HCT116 (cell line): ENCODE measurements around the gene KANSL1. TPM values are rescaled to one million over a fixed set of nuclear protein-coding genes. Genes with fewer than 3 reads are reported as not detected.
A peak's percentile ranks its signal among the peaks of the same experiment; 100 is the strongest.

Experiments
- ATAC-seq: fragments of 200-7000 bp; cut with Tn5 transposase; 2 replicates; pipeline ENCODE4 v1.9.1; 2020; ENCODE audit warnings: mild to moderate bottlenecking, moderate library complexity
- BruUV-seq: library from RNA; stranded (reverse); fragments of 400-500 nt; replicated peaks from 2 replicates; lab custom pipeline; 2021; lab: Mats Ljungman, UMichigan
- CTCF ChIA-PET: fragments of 300-600 bp; sonication (Branson Sonifier 250); formaldehyde crosslinking; loops from one replicate; lab custom pipeline; 2021; ENCODE audit warnings: antibody characterized with exemption; lab: Charles Lee
- POLR2A ChIA-PET: fragments of 300-600, 350-600 bp; sonication (Branson Sonifier 250); formaldehyde crosslinking; loops from one replicate; lab custom pipeline; 2021; ENCODE audit warnings: antibody characterized with exemption; lab: Charles Lee
- RAD21 ChIA-PET, 2 experiments: fragments of 300-600 bp; sonication (Branson Sonifier 250); formaldehyde crosslinking; loops; one replicate each; lab custom pipeline; 2023; ENCODE audit warnings: low total read pairs in 2 of 2; ENCODE audit not compliant: uncharacterized antibody in 2 of 2, unreplicated experiment in 2 of 2, low non-redundant PET in 1 of 2; lab: Charles Lee
- DNase-seq: peaks from one replicate; pipeline ENCODE4 v3.0.0-alpha.2; 2010; ENCODE audit warnings: low read depth, low spot score
- H2AFZ ChIP-seq: fragments of 200-600 bp; shearing (Covaris generic), sonication (generic); 2 replicates; pipeline ENCODE4 v1.6.1; 2017; ENCODE audit warnings: low read depth, mixed run types, mixed read lengths, antibody characterized with exemption, low read length; ENCODE audit not compliant: poor library complexity, severe bottlenecking
- H3K27ac ChIP-seq: 2 replicates; pipeline ENCODE4 v1.5.1; 2012; ENCODE audit warnings: low read depth, low read length
- H3K27me3 ChIP-seq: fragments of 200-600 bp; sonication (generic); 2 replicates; pipeline ENCODE4 v1.6.1; 2016; ENCODE audit warnings: mixed run types, low read length, mixed read lengths; ENCODE audit not compliant: insufficient read depth
- H3K36me3 ChIP-seq, 2 experiments: fragments of 200-500 bp in 1 of 2; fragments of 200-600 bp in 1 of 2; sonication (Bioruptor generic) in 1 of 2; sonication (generic) in 1 of 2; 2 replicates each; pipeline versions ENCODE4 v1.5.1 to v1.6.1; 2014 to 2016; ENCODE audit warnings: low read length in 2 of 2, inconsistent platforms in 1 of 2, mixed read lengths in 1 of 2, mixed run types in 1 of 2; ENCODE audit not compliant: insufficient read depth in 2 of 2, control insufficient read depth in 1 of 2
- H3K4me1 ChIP-seq, 2 experiments: fragments of 200-600 bp in 1 of 2; sonication (generic) in 1 of 2; 2 replicates each; pipeline versions ENCODE4 v1.5.1 to v1.6.1; 2012 to 2017; ENCODE audit warnings: low read length in 2 of 2, inconsistent platforms in 1 of 2, mild to moderate bottlenecking in 1 of 2, mixed read lengths in 1 of 2, mixed run types in 1 of 2, moderate library complexity in 1 of 2; ENCODE audit not compliant: insufficient read depth in 2 of 2, control insufficient read depth in 1 of 2
- H3K4me2 ChIP-seq: fragments of 200-600 bp; sonication (generic); 2 replicates; pipeline ENCODE4 v1.6.1; 2017; ENCODE audit warnings: mixed run types, low read length, mixed read lengths
- H3K4me3 ChIP-seq, 2 experiments: fragments of 200-600 bp in 1 of 2; sonication (generic) in 1 of 2; replicated peaks in 1 of 2; 2 replicates each; pipeline ENCODE4 v1.5.1; 2011 to 2016; ENCODE audit warnings: low read length in 2 of 2, control low read depth in 1 of 2, low read depth in 1 of 2, mild to moderate bottlenecking in 1 of 2, mixed read lengths in 1 of 2, mixed run types in 1 of 2
- H3K79me2 ChIP-seq: fragments of 200-600 bp; sonication (generic); 2 replicates; pipeline ENCODE4 v1.6.1; 2017; ENCODE audit warnings: mild to moderate bottlenecking, mixed run types, low read length, moderate library complexity, mixed read lengths; ENCODE audit not compliant: insufficient read depth
- H3K9ac ChIP-seq: fragments of 200-600 bp; sonication (generic); 2 replicates; pipeline ENCODE4 v1.6.1; 2016; ENCODE audit warnings: low read length, mixed read lengths
- H3K9me2 ChIP-seq: fragments of 200-600 bp; sonication (generic), shearing (Covaris generic); 2 replicates; pipeline ENCODE4 v1.6.1; 2017; ENCODE audit warnings: mixed run types, mild to moderate bottlenecking, moderate library complexity; ENCODE audit not compliant: insufficient read depth
- H3K9me3 ChIP-seq, 2 experiments: fragments of 200-500 bp in 1 of 2; fragments of 200-600 bp in 1 of 2; sonication (Bioruptor generic) in 1 of 2; sonication (generic) in 1 of 2; 2 replicates each; pipeline ENCODE4 v1.6.1; 2014 to 2017; ENCODE audit warnings: low read length in 2 of 2, mixed read lengths in 2 of 2, inconsistent platforms in 1 of 2, low read depth in 1 of 2, mild to moderate bottlenecking in 1 of 2, mixed run types in 1 of 2, moderate library complexity in 1 of 2; ENCODE audit not compliant: control insufficient read depth in 1 of 2, insufficient read depth in 1 of 2
- H4K20me1 ChIP-seq: fragments of 200-600 bp; sonication (generic), shearing (Covaris generic); 2 replicates; pipeline ENCODE4 v1.6.1; 2017; ENCODE audit warnings: mixed run types, mild to moderate bottlenecking, moderate library complexity; ENCODE audit not compliant: insufficient read depth
- EGR1 ChIP-seq: IDR thresholded peaks from 2 replicates; pipeline ENCODE4 v1.6.1; 2012; ENCODE audit warnings: low read depth
- EZH2 ChIP-seq: fragments of 200-600 bp; sonication (generic); IDR thresholded peaks from 2 replicates; pipeline ENCODE4 v1.6.1; 2017; ENCODE audit warnings: antibody characterized with exemption, mixed run types
- FOSL1 ChIP-seq: IDR thresholded peaks from 2 replicates; pipeline ENCODE4 v1.6.1; 2012; ENCODE audit warnings: low read depth
- POLR2A ChIP-seq: IDR thresholded peaks from 2 replicates; pipeline ENCODE4 v1.7.0; 2011; ENCODE audit warnings: borderline replicate concordance; ENCODE audit not compliant: insufficient read depth, insufficient read length; ENCODE audit errors: extremely low read depth
- YY1 ChIP-seq: IDR thresholded peaks from 2 replicates; pipeline ENCODE4 v1.6.1; 2011; ENCODE audit warnings: low read length, low read depth, moderate library complexity, mild to moderate bottlenecking; ENCODE audit not compliant: insufficient replicate concordance; ENCODE audit errors: extremely low read depth
- intact Hi-C: fragments of 100-400 bp; cut with micrococcal nuclease; formaldehyde crosslinking; loops from 2 replicates; pipeline ENCODE4 v1.10.0; 2022
- total RNA-seq: library from RNA; stranded (reverse); gene quantifications from one replicate; pipeline ENCODE4 v1.2.1, GENCODE V29; 2021; ENCODE audit not compliant: unreplicated experiment
- TF ChIP-seq, protein P1 (sequence below): IDR thresholded peaks from 2 replicates; pipeline ENCODE4 v1.6.1; 2012
- TF ChIP-seq, protein P2 (sequence below), 3 experiments: fragments of 200-600 bp in 1 of 3; sonication (generic) in 1 of 3; IDR thresholded peaks in 2 of 3; conservative IDR thresholded peaks in 1 of 3; 2 replicates each; pipeline ENCODE4 v1.5.1; 2012 to 2017; ENCODE audit warnings: low read depth in 2 of 3, low read length in 2 of 3, antibody characterized with exemption in 1 of 3, borderline replicate concordance in 1 of 3, control low read depth in 1 of 3, mild to moderate bottlenecking in 1 of 3, mixed read lengths in 1 of 3, mixed run types in 1 of 3, moderate library complexity in 1 of 3; ENCODE audit not compliant: insufficient read depth in 1 of 3
- TF ChIP-seq, protein P3 (sequence below): IDR thresholded peaks from 2 replicates; pipeline ENCODE4 v1.6.1; 2012; ENCODE audit warnings: low read depth

KANSL1 gene
- total RNA-seq, 1 experiment from 2014 or later, result 77.5 TPM

DNA sequence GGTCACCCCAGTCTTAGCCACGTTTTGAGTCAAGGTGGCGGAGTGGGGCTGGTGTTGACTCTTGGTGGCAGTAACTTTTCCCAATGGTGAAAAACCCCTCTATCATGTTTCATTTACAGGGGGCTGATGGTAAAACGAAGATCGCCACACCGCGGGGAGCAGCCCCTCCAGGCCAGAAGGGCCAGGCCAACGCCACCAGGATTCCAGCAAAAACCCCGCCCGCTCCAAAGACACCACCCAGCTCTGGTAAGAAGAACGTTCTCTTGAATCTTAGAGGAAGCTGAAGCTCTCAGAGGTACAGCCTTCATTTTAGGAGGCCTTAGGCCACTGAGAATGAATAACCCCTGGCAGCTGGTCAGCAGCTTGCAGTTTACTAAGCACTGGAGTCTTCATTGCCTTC, 201.9 kb downstream of the KANSL1 start (continued):
- TF ChIP-seq, protein P1, sequence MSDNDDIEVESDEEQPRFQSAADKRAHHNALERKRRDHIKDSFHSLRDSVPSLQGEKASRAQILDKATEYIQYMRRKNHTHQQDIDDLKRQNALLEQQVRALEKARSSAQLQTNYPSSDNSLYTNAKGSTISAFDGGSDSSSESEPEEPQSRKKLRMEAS, result no peak
- TF ChIP-seq POLR2A (no peak), EGR1 (no peak), FOSL1 (no peak)

DNA sequence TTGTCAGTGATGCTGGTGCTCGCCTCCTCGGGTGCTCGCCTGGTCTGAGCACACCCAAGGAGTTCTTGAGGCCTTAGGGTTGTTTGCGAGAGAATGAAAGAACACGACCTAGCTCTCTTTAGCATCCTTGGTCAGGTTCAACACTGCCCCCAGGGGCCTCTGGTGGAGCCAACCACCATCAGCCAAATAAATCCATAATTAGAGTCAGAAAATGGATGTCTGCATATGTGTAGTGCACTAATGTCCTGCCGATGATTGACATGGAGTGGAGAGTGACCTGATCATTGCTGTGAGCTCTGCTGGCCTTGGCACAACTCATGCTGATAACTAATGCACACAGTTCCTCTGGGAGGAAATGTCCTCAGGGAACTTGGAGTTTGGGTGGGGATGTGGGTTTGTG, 202.3 kb downstream of the KANSL1 start:
- no TSS peak for BruUV-seq
- H3K9me3 ChIP-seq, result no peaks in the 10 kb centered on the region
- no peaks in the 10 kb centered on the region for H4K20me1 ChIP-seq
- intact Hi-C loops, result no loop called here
- H3K4me3 ChIP-seq, result no peak overlapping the region
- no peak overlapping the region for H3K9ac ChIP-seq
- no peaks in the 10 kb centered on the region for H3K4me1 ChIP-seq
- H3K27me3 ChIP-seq, result no peaks in the 10 kb centered on the region
- CTCF ChIA-PET, result interaction anchor here (0.6 to 1.0 kb wide), 3 partner anchors 11 to 16 kb away, joined by 4 to 5 read pairs (median 4); no protein-coding TSS in a partner anchor
- POLR2A ChIA-PET, result no interaction called here
- RAD21 ChIA-PET, result no interaction called here
- DNase-seq, result no peak
- no peak overlapping the region for H2AFZ ChIP-seq
- H3K27ac ChIP-seq, result no peak overlapping the region
- TF ChIP-seq, protein P2, sequence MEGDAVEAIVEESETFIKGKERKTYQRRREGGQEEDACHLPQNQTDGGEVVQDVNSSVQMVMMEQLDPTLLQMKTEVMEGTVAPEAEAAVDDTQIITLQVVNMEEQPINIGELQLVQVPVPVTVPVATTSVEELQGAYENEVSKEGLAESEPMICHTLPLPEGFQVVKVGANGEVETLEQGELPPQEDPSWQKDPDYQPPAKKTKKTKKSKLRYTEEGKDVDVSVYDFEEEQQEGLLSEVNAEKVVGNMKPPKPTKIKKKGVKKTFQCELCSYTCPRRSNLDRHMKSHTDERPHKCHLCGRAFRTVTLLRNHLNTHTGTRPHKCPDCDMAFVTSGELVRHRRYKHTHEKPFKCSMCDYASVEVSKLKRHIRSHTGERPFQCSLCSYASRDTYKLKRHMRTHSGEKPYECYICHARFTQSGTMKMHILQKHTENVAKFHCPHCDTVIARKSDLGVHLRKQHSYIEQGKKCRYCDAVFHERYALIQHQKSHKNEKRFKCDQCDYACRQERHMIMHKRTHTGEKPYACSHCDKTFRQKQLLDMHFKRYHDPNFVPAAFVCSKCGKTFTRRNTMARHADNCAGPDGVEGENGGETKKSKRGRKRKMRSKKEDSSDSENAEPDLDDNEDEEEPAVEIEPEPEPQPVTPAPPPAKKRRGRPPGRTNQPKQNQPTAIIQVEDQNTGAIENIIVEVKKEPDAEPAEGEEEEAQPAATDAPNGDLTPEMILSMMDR (IDR thresholded peaks at IDR 0.05 in 2 of 3, conservative IDR thresholded peaks at IDR 0.05 in 1 of 3; ENCODE audit: borderline replicate concordance in 1 of 3, insufficient read depth in 1 of 3, low read depth in 2 of 3, low read length in 2 of 3), result peak in 2 of 3 experiments; percentile 34 to 37; a peak in 1 of 6 replicates
- TF ChIP-seq, protein P3, sequence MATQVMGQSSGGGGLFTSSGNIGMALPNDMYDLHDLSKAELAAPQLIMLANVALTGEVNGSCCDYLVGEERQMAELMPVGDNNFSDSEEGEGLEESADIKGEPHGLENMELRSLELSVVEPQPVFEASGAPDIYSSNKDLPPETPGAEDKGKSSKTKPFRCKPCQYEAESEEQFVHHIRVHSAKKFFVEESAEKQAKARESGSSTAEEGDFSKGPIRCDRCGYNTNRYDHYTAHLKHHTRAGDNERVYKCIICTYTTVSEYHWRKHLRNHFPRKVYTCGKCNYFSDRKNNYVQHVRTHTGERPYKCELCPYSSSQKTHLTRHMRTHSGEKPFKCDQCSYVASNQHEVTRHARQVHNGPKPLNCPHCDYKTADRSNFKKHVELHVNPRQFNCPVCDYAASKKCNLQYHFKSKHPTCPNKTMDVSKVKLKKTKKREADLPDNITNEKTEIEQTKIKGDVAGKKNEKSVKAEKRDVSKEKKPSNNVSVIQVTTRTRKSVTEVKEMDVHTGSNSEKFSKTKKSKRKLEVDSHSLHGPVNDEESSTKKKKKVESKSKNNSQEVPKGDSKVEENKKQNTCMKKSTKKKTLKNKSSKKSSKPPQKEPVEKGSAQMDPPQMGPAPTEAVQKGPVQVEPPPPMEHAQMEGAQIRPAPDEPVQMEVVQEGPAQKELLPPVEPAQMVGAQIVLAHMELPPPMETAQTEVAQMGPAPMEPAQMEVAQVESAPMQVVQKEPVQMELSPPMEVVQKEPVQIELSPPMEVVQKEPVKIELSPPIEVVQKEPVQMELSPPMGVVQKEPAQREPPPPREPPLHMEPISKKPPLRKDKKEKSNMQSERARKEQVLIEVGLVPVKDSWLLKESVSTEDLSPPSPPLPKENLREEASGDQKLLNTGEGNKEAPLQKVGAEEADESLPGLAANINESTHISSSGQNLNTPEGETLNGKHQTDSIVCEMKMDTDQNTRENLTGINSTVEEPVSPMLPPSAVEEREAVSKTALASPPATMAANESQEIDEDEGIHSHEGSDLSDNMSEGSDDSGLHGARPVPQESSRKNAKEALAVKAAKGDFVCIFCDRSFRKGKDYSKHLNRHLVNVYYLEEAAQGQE, result no peak
- TF ChIP-seq EZH2 (no peak), YY1 (no peak)
- TF ChIP-seq, protein P1, result no peak
- H3K4me2 ChIP-seq, result no peak overlapping the region
- no peaks in the 10 kb centered on the region for H3K79me2 ChIP-seq
- no peaks in the 10 kb centered on the region for H3K36me3 ChIP-seq
- ATAC-seq, result peak; percentile 72
- no peaks in the 10 kb centered on the region for H3K9me2 ChIP-seq
